22Rv1 (cell line): ENCODE measurements around the gene ORAI3.

Source experiments
- H3K27ac ChIP-seq: fragments of 450-650 bp; 2 replicates; pipeline ENCODE4 v1.5.1; 2017
- ZFX ChIP-seq: fragments of 450-650 bp; IDR thresholded peaks from 2 replicates; pipeline ENCODE4 v1.6.1; 2017; ENCODE audit warnings: antibody characterized with exemption, borderline replicate concordance
- TF ChIP-seq, protein P1 (sequence below): fragments of 450-650 bp; IDR thresholded peaks from 2 replicates; pipeline ENCODE4 v1.5.1; 2017; ENCODE audit warnings: mild to moderate bottlenecking

Gene ORAI3

DNA sequence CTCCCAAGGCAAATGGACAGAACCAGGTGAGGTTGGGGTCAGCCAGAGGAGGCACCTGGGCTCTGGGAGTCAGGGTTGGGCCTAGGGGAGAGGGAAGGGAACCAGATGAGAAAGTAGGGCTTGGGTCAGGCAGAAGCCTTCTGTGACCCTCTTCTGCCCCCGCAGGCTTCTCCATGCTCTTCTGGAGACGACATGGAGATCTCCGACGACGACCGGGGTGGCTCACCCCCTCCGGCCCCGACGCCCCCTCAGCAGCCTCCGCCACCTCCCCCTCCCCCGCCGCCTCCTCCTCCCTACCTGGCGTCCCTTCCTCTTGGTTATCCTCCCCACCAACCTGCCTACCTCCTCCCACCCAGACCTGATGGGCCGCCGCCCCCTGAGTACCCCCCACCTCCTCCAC, 16.6 kb downstream of the ORAI3 start:
- TF ChIP-seq ZFX, result no peak
- TF ChIP-seq, protein P1, sequence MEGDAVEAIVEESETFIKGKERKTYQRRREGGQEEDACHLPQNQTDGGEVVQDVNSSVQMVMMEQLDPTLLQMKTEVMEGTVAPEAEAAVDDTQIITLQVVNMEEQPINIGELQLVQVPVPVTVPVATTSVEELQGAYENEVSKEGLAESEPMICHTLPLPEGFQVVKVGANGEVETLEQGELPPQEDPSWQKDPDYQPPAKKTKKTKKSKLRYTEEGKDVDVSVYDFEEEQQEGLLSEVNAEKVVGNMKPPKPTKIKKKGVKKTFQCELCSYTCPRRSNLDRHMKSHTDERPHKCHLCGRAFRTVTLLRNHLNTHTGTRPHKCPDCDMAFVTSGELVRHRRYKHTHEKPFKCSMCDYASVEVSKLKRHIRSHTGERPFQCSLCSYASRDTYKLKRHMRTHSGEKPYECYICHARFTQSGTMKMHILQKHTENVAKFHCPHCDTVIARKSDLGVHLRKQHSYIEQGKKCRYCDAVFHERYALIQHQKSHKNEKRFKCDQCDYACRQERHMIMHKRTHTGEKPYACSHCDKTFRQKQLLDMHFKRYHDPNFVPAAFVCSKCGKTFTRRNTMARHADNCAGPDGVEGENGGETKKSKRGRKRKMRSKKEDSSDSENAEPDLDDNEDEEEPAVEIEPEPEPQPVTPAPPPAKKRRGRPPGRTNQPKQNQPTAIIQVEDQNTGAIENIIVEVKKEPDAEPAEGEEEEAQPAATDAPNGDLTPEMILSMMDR, result no peak
- H3K27ac ChIP-seq, result no peak overlapping the region

- H3K27ac ChIP-seq, result no peak overlapping the region
- TF ChIP-seq, protein P1, result no peak
- no peak for TF ChIP-seq ZFX
Measured at GRCh38 chr16:30966033-30966619, 17.3 kb downstream of the ORAI3 start.

- TF ChIP-seq, protein P1, result no peak
- no peak for TF ChIP-seq ZFX
- H3K27ac ChIP-seq, result no peak overlapping the region
Measured at GRCh38 chr16:30967795-30968194, 18.9 kb downstream of the ORAI3 start.

DNA sequence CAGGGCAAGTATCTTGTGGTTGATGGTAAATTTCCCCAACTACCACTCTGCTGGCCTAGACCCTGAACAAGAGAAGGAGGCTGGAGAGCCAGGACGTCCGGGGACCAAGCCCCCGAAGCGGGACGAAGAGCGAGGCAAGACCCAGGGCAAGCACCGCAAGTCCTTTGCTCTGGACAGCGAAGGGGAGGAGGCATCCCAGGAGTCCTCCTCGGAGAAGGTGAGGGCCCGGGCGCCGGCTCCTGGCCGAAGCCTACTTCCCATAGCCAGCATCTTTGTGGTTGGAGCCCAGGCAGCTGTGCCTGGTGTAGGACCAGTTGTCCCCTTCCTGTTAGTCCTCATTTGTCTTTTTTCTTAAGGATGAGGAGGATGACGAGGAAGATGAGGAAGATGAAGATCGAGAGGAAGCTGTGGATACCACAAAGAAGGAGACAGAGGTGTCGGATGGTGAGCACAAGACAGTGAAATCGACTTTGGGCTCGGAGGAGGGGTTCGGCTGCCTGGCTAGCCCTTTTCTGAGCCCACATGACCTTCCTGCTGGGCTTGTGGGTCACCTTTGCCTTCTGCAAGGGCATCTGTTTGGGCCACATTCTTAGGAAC, 20.5 kb downstream of the ORAI3 start:
- H3K27ac ChIP-seq, result no peak overlapping the region
- TF ChIP-seq, protein P1, result no peak
- no peak for TF ChIP-seq ZFX

- TF ChIP-seq, protein P1, result no peak
- TF ChIP-seq ZFX, result no peak
- H3K27ac ChIP-seq, result no peak overlapping the region
Measured at GRCh38 chr16:30971298-30971697, 22.4 kb downstream of the ORAI3 start.

GRCh38 chr16:30972872-30973271, 24.0 kb downstream of the ORAI3 start:
- H3K27ac ChIP-seq, result no peak overlapping the region
- TF ChIP-seq, protein P1, result no peak
- no peak for TF ChIP-seq ZFX

DNA sequence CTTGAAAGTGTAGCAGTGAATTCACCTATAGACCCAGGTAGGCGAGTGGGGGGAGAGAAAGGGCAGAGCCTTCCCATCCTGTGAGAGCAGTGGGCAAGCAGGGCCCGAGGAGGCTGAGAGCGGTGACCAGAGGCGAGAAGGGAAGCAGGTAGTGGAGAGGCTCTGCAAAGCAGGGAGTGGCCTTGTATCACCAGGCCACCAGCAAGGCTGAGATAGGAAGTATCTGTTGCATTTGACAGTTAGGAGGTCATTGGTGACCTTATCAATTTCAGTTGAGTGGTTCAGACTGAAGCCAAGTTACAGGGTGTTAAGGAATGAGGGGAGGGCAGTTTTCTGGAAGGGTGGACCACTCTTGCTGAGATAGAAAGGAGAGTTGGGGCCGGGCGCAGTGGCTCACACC, 25.5 kb downstream of the ORAI3 start:
- H3K27ac ChIP-seq, result no peak overlapping the region
- TF ChIP-seq ZFX, result no peak
